Left cardiac atrium (tissue), 4 donors: ENCODE measurements around the gene MCU. TPM values are rescaled to one million over a fixed set of nuclear protein-coding genes. Genes with fewer than 3 reads are reported as not detected.
"Not testable (repeated sequence)": the region's sequence is repeated elsewhere in the genome, so short reads cannot be mapped to it uniquely, and the experiment has no call there.

Experiments used
- ATAC-seq, 2 donors: fragments of 200-7000 bp; cut with Tn5 transposase; one replicate each; pipeline ENCODE4 v1.9.1; 2020; ENCODE audit warnings: mild to moderate bottlenecking in 2 of 2, moderate library complexity in 2 of 2
- DNase-seq: peaks from one replicate; pipeline ENCODE4 v3.0.0-alpha.2; 2020
- intact Hi-C, 2 donors: fragments of 100-400 bp; cut with DNase I; formaldehyde crosslinking; loops; one replicate each; pipeline versions ENCODE4 v1.14.1 to v1.15.1; 2022 to 2023
- total RNA-seq, 2 donors: library from RNA; stranded (reverse); fragmentation: NEBNext Ultra II Directional; extraction: Animal tissue kit (Norgen Biotek cat#: 25700); gene quantifications; one replicate each; pipeline ENCODE4 v1.2.1, GENCODE V29; 2021
- donor health status: DM: no; HTN: yes; CAD: no.
- donor health status: DM: no; HTN: yes; CAD: no; lungs with severe emphysema.
- donor health status: DM: yes; HTN: yes; CAD: no.
- donor health status: Dilated cardiomyopathy.

MCU gene
- total RNA-seq, 2 donors from 2014 or later, result 16.1 to 21.1 TPM

GRCh38 chr10:72903941-72904446, 212.1 kb downstream of the MCU start:
- intact Hi-C loops, DNase-seq, ATAC-seq: not testable (repeated sequence)

- no peak for DNase-seq
- no peak for ATAC-seq
- intact Hi-C loops, result no loop called here
Observed at GRCh38 chr10:72904806-72905205, 212.9 kb downstream of the MCU start.

- ATAC-seq (no peak), DNase-seq (no peak)
- intact Hi-C loops, result no loop called here
Observed at GRCh38 chr10:72906446-72906845, 214.5 kb downstream of the MCU start.

- no peak for ATAC-seq
- intact Hi-C loops, result no loop called here
- DNase-seq, result no peak
Observed at GRCh38 chr10:72910705-72911104, 218.8 kb downstream of the MCU start.

GRCh38 chr10:72911758-72912157, 219.8 kb downstream of the MCU start:
- ATAC-seq (no peak), DNase-seq (no peak)
- intact Hi-C loops, result no loop called here

- ATAC-seq (no peak), DNase-seq (no peak)
- intact Hi-C loops, result no loop called here
Observed at GRCh38 chr10:72912736-72913135, 220.8 kb downstream of the MCU start.

GRCh38 chr10:72913287-72913686, 221.3 kb downstream of the MCU start:
- DNase-seq (no peak), ATAC-seq (no peak)
- intact Hi-C loops, result no loop called here

- intact Hi-C loops, DNase-seq, ATAC-seq: not testable (repeated sequence)
Observed at GRCh38 chr10:72917201-72917600, 225.3 kb downstream of the MCU start.

GRCh38 chr10:72917803-72918332, 225.9 kb downstream of the MCU start:
- DNase-seq, intact Hi-C loops, ATAC-seq: not testable (repeated sequence)

- ATAC-seq, result no peak
- intact Hi-C loops, result no loop called here
- DNase-seq, result no peak
Observed at GRCh38 chr10:72918352-72918751, 226.4 kb downstream of the MCU start.

GRCh38 chr10:72921147-72921683, 229.3 kb downstream of the MCU start:
- DNase-seq, intact Hi-C loops, ATAC-seq: not testable (repeated sequence)

- intact Hi-C loops, result no loop called here
- ATAC-seq (no peak), DNase-seq (no peak)
Observed at GRCh38 chr10:72924351-72924750, 232.4 kb downstream of the MCU start.

- intact Hi-C loops, result no loop called here
- DNase-seq, result no peak
- ATAC-seq, result no peak
Observed at GRCh38 chr10:72925951-72926465, 234.1 kb downstream of the MCU start.

GRCh38 chr10:72927485-72927884, 235.5 kb downstream of the MCU start:
- ATAC-seq (no peak), DNase-seq (no peak)
- intact Hi-C loops, result no loop called here

GRCh38 chr10:72928798-72929197, 236.9 kb downstream of the MCU start:
- intact Hi-C loops, result no loop called here
- ATAC-seq (no peak), DNase-seq (no peak)

- ATAC-seq (no peak), DNase-seq (no peak)
- intact Hi-C loops, result no loop called here
Observed at GRCh38 chr10:72930276-72930675, 238.3 kb downstream of the MCU start.

GRCh38 chr10:72932259-72933015, 240.5 kb downstream of the MCU start:
- ATAC-seq, result no peak
- intact Hi-C loops, result no loop called here
- no peak for DNase-seq

- intact Hi-C loops, result no loop called here
- DNase-seq (no peak), ATAC-seq (no peak)
Observed at GRCh38 chr10:72935361-72935760, 243.4 kb downstream of the MCU start.
